ENCODE data around the gene RNF126.

DNA sequence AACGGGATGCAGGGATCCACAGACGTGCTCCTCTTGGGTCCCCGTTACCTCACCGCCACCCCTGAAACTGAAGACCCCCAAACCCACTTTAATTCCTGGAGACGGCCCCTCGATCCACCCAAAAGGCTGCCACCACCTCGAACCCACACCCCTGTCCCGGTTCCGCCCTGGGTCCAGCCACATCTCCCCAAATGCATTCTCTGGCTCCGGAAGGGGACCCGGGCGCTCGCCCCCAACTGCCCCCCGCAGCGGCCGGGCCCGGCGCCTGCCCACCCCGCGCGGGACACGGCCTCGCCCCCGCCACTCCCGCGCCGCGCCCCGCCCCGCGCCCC, 13.0 kb upstream of the RNF126 start:
- TF ChIP-seq POLR2AphosphoS5 (IDR thresholded peaks at IDR 0.05; ENCODE audit: low read depth) (no peak), EZH2phosphoT487 (IDR thresholded peaks at IDR 0.05; ENCODE audit: unreplicated experiment) (no peak)
- TF ChIP-seq, protein P1, sequence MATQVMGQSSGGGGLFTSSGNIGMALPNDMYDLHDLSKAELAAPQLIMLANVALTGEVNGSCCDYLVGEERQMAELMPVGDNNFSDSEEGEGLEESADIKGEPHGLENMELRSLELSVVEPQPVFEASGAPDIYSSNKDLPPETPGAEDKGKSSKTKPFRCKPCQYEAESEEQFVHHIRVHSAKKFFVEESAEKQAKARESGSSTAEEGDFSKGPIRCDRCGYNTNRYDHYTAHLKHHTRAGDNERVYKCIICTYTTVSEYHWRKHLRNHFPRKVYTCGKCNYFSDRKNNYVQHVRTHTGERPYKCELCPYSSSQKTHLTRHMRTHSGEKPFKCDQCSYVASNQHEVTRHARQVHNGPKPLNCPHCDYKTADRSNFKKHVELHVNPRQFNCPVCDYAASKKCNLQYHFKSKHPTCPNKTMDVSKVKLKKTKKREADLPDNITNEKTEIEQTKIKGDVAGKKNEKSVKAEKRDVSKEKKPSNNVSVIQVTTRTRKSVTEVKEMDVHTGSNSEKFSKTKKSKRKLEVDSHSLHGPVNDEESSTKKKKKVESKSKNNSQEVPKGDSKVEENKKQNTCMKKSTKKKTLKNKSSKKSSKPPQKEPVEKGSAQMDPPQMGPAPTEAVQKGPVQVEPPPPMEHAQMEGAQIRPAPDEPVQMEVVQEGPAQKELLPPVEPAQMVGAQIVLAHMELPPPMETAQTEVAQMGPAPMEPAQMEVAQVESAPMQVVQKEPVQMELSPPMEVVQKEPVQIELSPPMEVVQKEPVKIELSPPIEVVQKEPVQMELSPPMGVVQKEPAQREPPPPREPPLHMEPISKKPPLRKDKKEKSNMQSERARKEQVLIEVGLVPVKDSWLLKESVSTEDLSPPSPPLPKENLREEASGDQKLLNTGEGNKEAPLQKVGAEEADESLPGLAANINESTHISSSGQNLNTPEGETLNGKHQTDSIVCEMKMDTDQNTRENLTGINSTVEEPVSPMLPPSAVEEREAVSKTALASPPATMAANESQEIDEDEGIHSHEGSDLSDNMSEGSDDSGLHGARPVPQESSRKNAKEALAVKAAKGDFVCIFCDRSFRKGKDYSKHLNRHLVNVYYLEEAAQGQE (IDR thresholded peaks at IDR 0.05; ENCODE audit: unreplicated experiment) = no peak
- TF ChIP-seq, protein P2, sequence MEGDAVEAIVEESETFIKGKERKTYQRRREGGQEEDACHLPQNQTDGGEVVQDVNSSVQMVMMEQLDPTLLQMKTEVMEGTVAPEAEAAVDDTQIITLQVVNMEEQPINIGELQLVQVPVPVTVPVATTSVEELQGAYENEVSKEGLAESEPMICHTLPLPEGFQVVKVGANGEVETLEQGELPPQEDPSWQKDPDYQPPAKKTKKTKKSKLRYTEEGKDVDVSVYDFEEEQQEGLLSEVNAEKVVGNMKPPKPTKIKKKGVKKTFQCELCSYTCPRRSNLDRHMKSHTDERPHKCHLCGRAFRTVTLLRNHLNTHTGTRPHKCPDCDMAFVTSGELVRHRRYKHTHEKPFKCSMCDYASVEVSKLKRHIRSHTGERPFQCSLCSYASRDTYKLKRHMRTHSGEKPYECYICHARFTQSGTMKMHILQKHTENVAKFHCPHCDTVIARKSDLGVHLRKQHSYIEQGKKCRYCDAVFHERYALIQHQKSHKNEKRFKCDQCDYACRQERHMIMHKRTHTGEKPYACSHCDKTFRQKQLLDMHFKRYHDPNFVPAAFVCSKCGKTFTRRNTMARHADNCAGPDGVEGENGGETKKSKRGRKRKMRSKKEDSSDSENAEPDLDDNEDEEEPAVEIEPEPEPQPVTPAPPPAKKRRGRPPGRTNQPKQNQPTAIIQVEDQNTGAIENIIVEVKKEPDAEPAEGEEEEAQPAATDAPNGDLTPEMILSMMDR (conservative IDR thresholded peaks at IDR 0.05; ENCODE audit: low read depth in 2 of 2) = no peak
- TF ChIP-seq, protein P3, sequence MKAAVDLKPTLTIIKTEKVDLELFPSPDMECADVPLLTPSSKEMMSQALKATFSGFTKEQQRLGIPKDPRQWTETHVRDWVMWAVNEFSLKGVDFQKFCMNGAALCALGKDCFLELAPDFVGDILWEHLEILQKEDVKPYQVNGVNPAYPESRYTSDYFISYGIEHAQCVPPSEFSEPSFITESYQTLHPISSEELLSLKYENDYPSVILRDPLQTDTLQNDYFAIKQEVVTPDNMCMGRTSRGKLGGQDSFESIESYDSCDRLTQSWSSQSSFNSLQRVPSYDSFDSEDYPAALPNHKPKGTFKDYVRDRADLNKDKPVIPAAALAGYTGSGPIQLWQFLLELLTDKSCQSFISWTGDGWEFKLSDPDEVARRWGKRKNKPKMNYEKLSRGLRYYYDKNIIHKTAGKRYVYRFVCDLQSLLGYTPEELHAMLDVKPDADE (IDR thresholded peaks at IDR 0.05) = no peak
